GM21515 (cell line): ENCODE measurements around the gene IL1RAP.

Experiments used
- ATAC-seq: cut with Tn5 transposase; IDR thresholded peaks from one replicate; pipeline ENCODE4 v1.9.1; 2021; ENCODE audit not compliant: unreplicated experiment

The IL1RAP gene

GRCh38 chr3:190701096-190701532 lies 187.2 kb downstream of the IL1RAP start:
- ATAC-seq: no peak

GRCh38 chr3:190706582-190706981 lies 192.7 kb downstream of the IL1RAP start:
- no peak for ATAC-seq
